ENCODE results near the gene RNU5B-1.

RNU5B-1 gene

GRCh38 chr15:65275104-65275727 is 29.3 kb upstream of the RNU5B-1 start:
- H3K79me2 ChIP-seq (ENCODE audit: low read length): no peaks in the 10 kb centered on the region
- H3K4me1 ChIP-seq (ENCODE audit: low read length): no peaks in the 10 kb centered on the region
- H3K4me3 ChIP-seq (ENCODE audit: low read length): no peak overlapping the region

DNA sequence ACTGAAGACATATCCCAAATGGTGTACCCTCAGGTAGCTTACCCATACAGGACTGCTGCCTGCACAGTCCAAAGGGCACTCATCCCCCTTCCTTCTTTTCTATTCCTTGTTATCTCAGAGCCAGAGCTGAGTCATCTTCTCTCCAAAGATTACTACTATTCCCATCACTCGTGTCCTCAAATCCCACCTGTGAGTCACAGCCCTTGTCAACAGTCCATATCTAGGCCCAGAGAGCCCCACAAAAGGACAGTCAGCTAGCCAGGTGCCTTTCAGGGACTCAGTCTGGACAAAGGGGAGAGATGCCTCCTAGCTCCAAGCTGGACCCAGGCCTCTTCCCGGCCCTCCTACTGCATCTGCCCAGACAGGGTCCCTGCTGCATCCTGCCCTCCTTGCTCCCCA is 28.8 kb upstream of the RNU5B-1 start:
- H3K4me2 ChIP-seq (ENCODE audit: low read length): no peak overlapping the region

More at GRCh38 chr15:65275104-65275727, 29.3 kb upstream of the RNU5B-1 start:
- no peaks in the 10 kb centered on the region for H3K9me3 ChIP-seq (ENCODE audit: insufficient read depth, low read length)
- H3K27me3 ChIP-seq (ENCODE audit: low read depth, low read length): no peaks in the 10 kb centered on the region
- H3K4me2 ChIP-seq (ENCODE audit: low read length): no peak overlapping the region
- no peaks in the 10 kb centered on the region for H3K36me3 ChIP-seq (replicated peaks; ENCODE audit: low read depth, low read length)
- TF ChIP-seq CTCF (IDR thresholded peaks at IDR 0.05; ENCODE audit: low read depth, low read length): no peak
- no peak for TF ChIP-seq EZH2phosphoT487 (IDR thresholded peaks at IDR 0.05; ENCODE audit: low read depth)
- no peak overlapping the region for H3K27ac ChIP-seq (ENCODE audit: low read length)
- H2AFZ ChIP-seq (ENCODE audit: low read depth, low read length): no peak overlapping the region
- H3K9ac ChIP-seq (ENCODE audit: low read length): no peak overlapping the region
- H4K20me1 ChIP-seq (ENCODE audit: insufficient read depth, low read length): no peaks in the 10 kb centered on the region

GRCh38 chr15:65277015-65277414 is 27.5 kb upstream of the RNU5B-1 start:
- H3K4me2 ChIP-seq (ENCODE audit: low read length): no peak overlapping the region
- no peaks in the 10 kb centered on the region for H3K27me3 ChIP-seq (ENCODE audit: low read depth, low read length)
- no peaks in the 10 kb centered on the region for H3K9me3 ChIP-seq (ENCODE audit: insufficient read depth, low read length)
- no peaks in the 10 kb centered on the region for H3K4me1 ChIP-seq (ENCODE audit: low read length)
- no peak overlapping the region for H3K9ac ChIP-seq (ENCODE audit: low read length)
- H3K4me3 ChIP-seq (ENCODE audit: low read length): no peak overlapping the region
- H3K79me2 ChIP-seq (ENCODE audit: low read length): no peaks in the 10 kb centered on the region
- H3K27ac ChIP-seq (ENCODE audit: low read length): no peak overlapping the region
- TF ChIP-seq CTCF (IDR thresholded peaks at IDR 0.05; ENCODE audit: low read depth, low read length) (no peak), EZH2phosphoT487 (IDR thresholded peaks at IDR 0.05; ENCODE audit: low read depth) (no peak)
- no peaks in the 10 kb centered on the region for H4K20me1 ChIP-seq (ENCODE audit: insufficient read depth, low read length)
- H2AFZ ChIP-seq (ENCODE audit: low read depth, low read length): no peak overlapping the region
- H3K36me3 ChIP-seq (replicated peaks; ENCODE audit: low read depth, low read length): no peaks in the 10 kb centered on the region

More for the DNA sequence above, 28.8 kb upstream of the RNU5B-1 start:
- Histone ChIP-seq H3K27ac (ENCODE audit: low read length) (no peak overlapping the region), H3K4me3 (ENCODE audit: low read length) (no peak overlapping the region), H4K20me1 (ENCODE audit: insufficient read depth, low read length) (no peaks in the 10 kb centered on the region), H3K36me3 (replicated peaks; ENCODE audit: low read depth, low read length) (no peaks in the 10 kb centered on the region), H3K4me1 (ENCODE audit: low read length) (no peaks in the 10 kb centered on the region), H3K79me2 (ENCODE audit: low read length) (no peaks in the 10 kb centered on the region), H3K9me3 (ENCODE audit: insufficient read depth, low read length) (no peaks in the 10 kb centered on the region), H3K27me3 (ENCODE audit: low read depth, low read length) (no peaks in the 10 kb centered on the region), H3K9ac (ENCODE audit: low read length) (no peak overlapping the region), H2AFZ (ENCODE audit: low read depth, low read length) (no peak overlapping the region)
- TF ChIP-seq EZH2phosphoT487 (IDR thresholded peaks at IDR 0.05; ENCODE audit: low read depth) (no peak), CTCF (IDR thresholded peaks at IDR 0.05; ENCODE audit: low read depth, low read length) (no peak)

DNA sequence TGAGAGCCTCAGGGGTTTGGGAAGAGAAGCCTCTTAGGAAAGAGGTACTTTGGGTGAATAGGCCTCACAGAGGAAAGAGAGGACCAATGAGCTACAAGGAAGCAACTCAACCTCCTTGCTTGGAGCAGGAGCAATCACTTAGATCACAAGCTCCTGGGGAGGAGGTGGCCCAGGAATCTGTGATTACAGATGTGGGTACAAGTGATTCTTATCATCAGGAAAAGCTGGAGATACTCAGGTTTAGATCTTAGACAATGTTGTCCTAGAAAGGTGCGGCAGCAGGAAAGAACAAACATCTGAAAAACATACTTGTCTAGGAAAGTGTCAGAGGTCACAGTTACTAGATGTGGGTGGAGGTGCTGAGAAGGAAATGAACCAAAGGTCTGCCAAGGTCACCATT is 26.0 kb upstream of the RNU5B-1 start:
- no peak overlapping the region for H3K27ac ChIP-seq (ENCODE audit: low read length)
- H3K36me3 ChIP-seq (replicated peaks; ENCODE audit: low read depth, low read length): no peaks in the 10 kb centered on the region
- no peaks in the 10 kb centered on the region for H4K20me1 ChIP-seq (ENCODE audit: insufficient read depth, low read length)
- no peaks in the 10 kb centered on the region for H3K9me3 ChIP-seq (ENCODE audit: insufficient read depth, low read length)
- H3K27me3 ChIP-seq (ENCODE audit: low read depth, low read length): no peaks in the 10 kb centered on the region
- H3K79me2 ChIP-seq (ENCODE audit: low read length): no peaks in the 10 kb centered on the region
- no peaks in the 10 kb centered on the region for H3K4me1 ChIP-seq (ENCODE audit: low read length)
- H2AFZ ChIP-seq (ENCODE audit: low read depth, low read length): no peak overlapping the region
- no peak overlapping the region for H3K9ac ChIP-seq (ENCODE audit: low read length)
- no peak overlapping the region for H3K4me2 ChIP-seq (ENCODE audit: low read length)
- TF ChIP-seq EZH2phosphoT487 (IDR thresholded peaks at IDR 0.05; ENCODE audit: low read depth) (no peak), CTCF (IDR thresholded peaks at IDR 0.05; ENCODE audit: low read depth, low read length) (no peak)
- no peak overlapping the region for H3K4me3 ChIP-seq (ENCODE audit: low read length)

All from OCI-LY3 (cell line).